GM21528 (cell line): ENCODE data around the gene IER3.
"Not testable (repeated sequence)": the region's sequence is repeated elsewhere in the genome, so short reads cannot be mapped to it uniquely, and the experiment has no call there.

ENCODE experiments used
- ATAC-seq: cut with Tn5 transposase; IDR thresholded peaks from one replicate; pipeline ENCODE4 v1.9.1; 2021; ENCODE audit warnings: mild to moderate bottlenecking, moderate library complexity; ENCODE audit not compliant: unreplicated experiment, low FRiP score

IER3 gene

GRCh38 chr6:30769088-30769852, 24.9 kb upstream of the IER3 start:
- ATAC-seq, result no peak

GRCh38 chr6:30768634-30769087, 24.3 kb upstream of the IER3 start:
- no peak for ATAC-seq

GRCh38 chr6:30767944-30768301, 23.6 kb upstream of the IER3 start:
- no peak for ATAC-seq

GRCh38 chr6:30767158-30767943, 23.0 kb upstream of the IER3 start:
- peak; percentile 53 for ATAC-seq

GRCh38 chr6:30766461-30767157, 22.3 kb upstream of the IER3 start:
- no peak for ATAC-seq

GRCh38 chr6:30765495-30765894, 21.1 kb upstream of the IER3 start:
- ATAC-seq, result not testable (repeated sequence)

GRCh38 chr6:30764490-30765043, 20.2 kb upstream of the IER3 start:
- not testable (repeated sequence) for ATAC-seq

GRCh38 chr6:30763618-30764489, 19.5 kb upstream of the IER3 start:
- no peak for ATAC-seq

- no peak for ATAC-seq
Measured at GRCh38 chr6:30763155-30763617, 18.8 kb upstream of the IER3 start.

GRCh38 chr6:30761791-30762429, 17.6 kb upstream of the IER3 start:
- no peak for ATAC-seq

- ATAC-seq, result no peak
Measured at GRCh38 chr6:30760549-30760948, 16.2 kb upstream of the IER3 start.

- no peak for ATAC-seq
Measured at GRCh38 chr6:30759575-30760239, 15.4 kb upstream of the IER3 start.

- no peak for ATAC-seq
Measured at GRCh38 chr6:30757261-30757904, 13.0 kb upstream of the IER3 start.

- ATAC-seq, result not testable (repeated sequence)
Measured at GRCh38 chr6:30756405-30757003, 12.2 kb upstream of the IER3 start.

- ATAC-seq, result no peak
Measured at GRCh38 chr6:30754631-30755030, 10.3 kb upstream of the IER3 start.

- no peak for ATAC-seq
Measured at GRCh38 chr6:30752157-30752927, 8.0 kb upstream of the IER3 start.

- no peak for ATAC-seq
Measured at GRCh38 chr6:30750379-30750668, 6.0 kb upstream of the IER3 start.
